Measurements from ENCODE around the gene ARSG. TPM values are rescaled to one million over a fixed set of nuclear protein-coding genes. Genes with fewer than 3 reads are reported as not detected.

The ARSG gene
- total and polyA plus RNA-seq, 2 donors (not counting 3 experiments of a cell fraction or from before 2014, with no cell fraction given), result 3.9 to 7.0 TPM

GRCh38 chr17:68315930-68316329, 24.6 kb downstream of the ARSG start:
- no peak overlapping the region for H2AFZ ChIP-seq (ENCODE audit: low read depth, low read length)
- ChIA-PET CTCF (interaction anchor here (0.7 kb wide), 1 partner anchor 67 kb away, joined by 3 read pairs; no protein-coding TSS in a partner anchor), POLR2A (no interaction called here)
- no peaks in the 10 kb centered on the region for H3K27me3 ChIP-seq (ENCODE audit: control insufficient read depth in 2 of 2, insufficient read depth in 2 of 2, low read length in 2 of 2)
- BruUV-seq (replicated peaks), result no TSS peak
- H3K4me3 ChIP-seq (replicated peaks in 1 of 3; ENCODE audit: insufficient read depth in 1 of 3, low read depth in 1 of 3, low read length in 3 of 3), result no peak overlapping the region
- no peaks in the 10 kb centered on the region for H3K79me2 ChIP-seq (ENCODE audit: control insufficient read depth, insufficient read depth, low read length)
- H3K9me1 ChIP-seq (replicated peaks; ENCODE audit: control insufficient read depth, extremely low read depth, insufficient read depth, low read length), result no peaks in the 10 kb centered on the region
- H3K9ac ChIP-seq (replicated peaks; ENCODE audit: extremely low read depth, insufficient read depth, low read length), result no peak overlapping the region
- dilution Hi-C loops (cut with MboI; ENCODE audit: extremely low pct_ligation_motif_present, low sequenced_read_pairs) (no loop called here), intact Hi-C loops (cut with micrococcal nuclease) (no loop called here)
- H3K4me2 ChIP-seq (ENCODE audit: insufficient read depth, low read length), result no peak overlapping the region
- H3K9me3 ChIP-seq (replicated peaks; ENCODE audit: control insufficient read depth, insufficient read depth, low read length), result no peaks in the 10 kb centered on the region
- TF ChIP-seq POLR2AphosphoS5 (IDR thresholded peaks at IDR 0.05; ENCODE audit: insufficient read depth, low read depth, low read length), result no peak
- no peak for TF ChIP-seq CTCF (IDR thresholded peaks at IDR 0.05; ENCODE audit: extremely low read depth in 1 of 2, insufficient read depth in 1 of 2, low read depth in 1 of 2, low read length in 2 of 2)
- TF ChIP-seq POLR2A (IDR thresholded peaks at IDR 0.05; ENCODE audit: low read depth, low read length), result no peak
- no peak for TF ChIP-seq MYC (IDR thresholded peaks at IDR 0.05; ENCODE audit: low read depth, low read length)
- no peak for TF ChIP-seq JUN (IDR thresholded peaks at IDR 0.05; ENCODE audit: borderline replicate concordance, insufficient read depth, insufficient read length, low read depth)
- no peak for TF ChIP-seq EZH2 (IDR thresholded peaks at IDR 0.05; ENCODE audit: borderline replicate concordance, low read depth, low read length, severe bottlenecking)
- TF ChIP-seq MAX (IDR thresholded peaks at IDR 0.05; ENCODE audit: insufficient read depth, insufficient read length), result no peak
- TF ChIP-seq FOS (IDR thresholded peaks at IDR 0.05; ENCODE audit: borderline replicate concordance, insufficient read depth, low read length), result no peak
- TF ChIP-seq GATA2 (IDR thresholded peaks at IDR 0.05; ENCODE audit: insufficient read depth, insufficient read length, low read depth, low read length), result no peak
- H4K20me1 ChIP-seq (replicated peaks; ENCODE audit: control insufficient read depth, extremely low read depth, insufficient read depth, low read length), result no peaks in the 10 kb centered on the region
- FAIRE-seq, result no peak
- H3K4me1 ChIP-seq (ENCODE audit: control insufficient read depth, extremely low read depth, insufficient read depth, low read length), result peaks cover 10% of the 10 kb centered on the region
- DNase-seq (ENCODE audit: low read depth, low spot score), result no peak
- no peaks in the 10 kb centered on the region for H3K36me3 ChIP-seq (ENCODE audit: control insufficient read depth in 2 of 2, extremely low read depth in 1 of 2, insufficient read depth in 2 of 2, low read length in 2 of 2)
- H3K27ac ChIP-seq (ENCODE audit: insufficient read depth, low read depth, low read length), result no peak overlapping the region
